ENCODE data around the gene PLEKHB1.

DNA sequence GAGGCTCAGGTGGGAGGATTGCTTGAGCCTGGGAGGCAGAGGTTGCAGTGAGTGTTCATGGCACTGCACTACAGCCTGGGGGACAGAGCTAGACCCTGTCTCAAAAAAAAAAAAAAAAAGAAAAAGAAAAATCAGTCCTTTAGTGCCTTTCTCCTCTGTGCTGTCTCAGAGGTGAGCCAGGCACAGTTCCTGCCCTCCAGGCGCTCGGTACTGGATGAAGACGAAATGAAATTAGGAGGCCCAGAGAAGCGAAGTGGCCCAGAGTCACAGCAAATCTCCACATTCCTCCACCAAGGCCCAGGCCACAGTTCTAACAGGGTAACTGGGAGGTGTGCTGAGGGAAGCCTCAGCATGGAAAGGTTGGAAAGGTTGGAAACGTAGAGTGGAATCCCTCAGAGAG is 4.9 kb downstream of the PLEKHB1 start:
- TF ChIP-seq, protein P1, sequence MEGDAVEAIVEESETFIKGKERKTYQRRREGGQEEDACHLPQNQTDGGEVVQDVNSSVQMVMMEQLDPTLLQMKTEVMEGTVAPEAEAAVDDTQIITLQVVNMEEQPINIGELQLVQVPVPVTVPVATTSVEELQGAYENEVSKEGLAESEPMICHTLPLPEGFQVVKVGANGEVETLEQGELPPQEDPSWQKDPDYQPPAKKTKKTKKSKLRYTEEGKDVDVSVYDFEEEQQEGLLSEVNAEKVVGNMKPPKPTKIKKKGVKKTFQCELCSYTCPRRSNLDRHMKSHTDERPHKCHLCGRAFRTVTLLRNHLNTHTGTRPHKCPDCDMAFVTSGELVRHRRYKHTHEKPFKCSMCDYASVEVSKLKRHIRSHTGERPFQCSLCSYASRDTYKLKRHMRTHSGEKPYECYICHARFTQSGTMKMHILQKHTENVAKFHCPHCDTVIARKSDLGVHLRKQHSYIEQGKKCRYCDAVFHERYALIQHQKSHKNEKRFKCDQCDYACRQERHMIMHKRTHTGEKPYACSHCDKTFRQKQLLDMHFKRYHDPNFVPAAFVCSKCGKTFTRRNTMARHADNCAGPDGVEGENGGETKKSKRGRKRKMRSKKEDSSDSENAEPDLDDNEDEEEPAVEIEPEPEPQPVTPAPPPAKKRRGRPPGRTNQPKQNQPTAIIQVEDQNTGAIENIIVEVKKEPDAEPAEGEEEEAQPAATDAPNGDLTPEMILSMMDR (IDR thresholded peaks at IDR 0.05) = no peak
- TF ChIP-seq EZH2 (IDR thresholded peaks at IDR 0.05) (no peak), EZH2phosphoT487 (IDR thresholded peaks at IDR 0.05) (no peak)

All from neural progenitor cell (in vitro differentiated cells).